Measurements from ENCODE around the gene AARS1. TPM values are rescaled to one million over a fixed set of nuclear protein-coding genes. Genes with fewer than 3 reads are reported as not detected.
A peak's percentile ranks its signal among the peaks of the same experiment; 100 is the strongest.
"Not testable (repeated sequence)": the region's sequence is repeated elsewhere in the genome, so short reads cannot be mapped to it uniquely, and the experiment has no call there.

The AARS1 gene
- total and polyA plus RNA-seq, 10 of the 15 experiments (the other 5 are each of a cell fraction or from before 2014, with no cell fraction given) = 21.5 to 143 (median 96.9) TPM

GRCh38 chr16:70238773-70239172 lies 50.5 kb downstream of the AARS1 start:
- BruUV-seq (replicated peaks); DNase-seq (ENCODE audit: low read depth, low spot score); in situ Hi-C loops (cut with MboI): not testable (repeated sequence)

GRCh38 chr16:70231831-70232230 lies 57.5 kb downstream of the AARS1 start:
- H3K9ac ChIP-seq (ENCODE audit: control insufficient read depth, insufficient read depth, low read length); H3K36me3 ChIP-seq (ENCODE audit: control insufficient read depth in 2 of 2, insufficient read depth in 2 of 2, low read length in 1 of 2); CTCF ChIA-PET; DNase-seq (ENCODE audit: low read depth, low spot score); in situ Hi-C loops (cut with MboI); H3K4me3 ChIP-seq; ATAC-seq; SMC1A ChIA-PET (ENCODE audit: uncharacterized antibody, unreplicated experiment); RAD21 ChIA-PET (ENCODE audit: unreplicated experiment); H2AFZ ChIP-seq (ENCODE audit: control insufficient read depth, low read depth, low read length); H3K4me1 ChIP-seq (ENCODE audit: control insufficient read depth, insufficient read depth, low read length); FAIRE-seq; H3K27ac ChIP-seq (ENCODE audit: control insufficient read depth, insufficient read depth); H3K79me2 ChIP-seq (ENCODE audit: control insufficient read depth, insufficient read depth, low read length); intact Hi-C loops (cut with micrococcal nuclease; ENCODE audit: unreplicated experiment); H3K27me3 ChIP-seq (replicated peaks in 1 of 2; ENCODE audit: control insufficient read depth in 2 of 2, insufficient read depth in 2 of 2, low read length in 1 of 2); BruUV-seq (replicated peaks); H3K4me2 ChIP-seq (ENCODE audit: control insufficient read depth, insufficient read depth); H3K9me3 ChIP-seq (replicated peaks; ENCODE audit: control insufficient read depth, insufficient read depth, low read length); H4K20me1 ChIP-seq (ENCODE audit: control insufficient read depth, insufficient read depth); POLR2A ChIA-PET: not testable (repeated sequence)
- 100% methylated on average over 3 of the region's 3 CpGs for WGBS (ENCODE audit: insufficient coverage, insufficient replicate concordance, low lambda C conversion rate, missing lambda C conversion rate)

More at GRCh38 chr16:70238773-70239172, 50.5 kb downstream of the AARS1 start:
- H3K4me3 ChIP-seq; H3K9ac ChIP-seq (ENCODE audit: control insufficient read depth, insufficient read depth, low read length); intact Hi-C loops (cut with micrococcal nuclease; ENCODE audit: unreplicated experiment); H3K4me2 ChIP-seq (ENCODE audit: control insufficient read depth, insufficient read depth); FAIRE-seq; H2AFZ ChIP-seq (ENCODE audit: control insufficient read depth, low read depth, low read length); CTCF ChIA-PET; H3K36me3 ChIP-seq (ENCODE audit: control insufficient read depth in 2 of 2, insufficient read depth in 2 of 2, low read length in 1 of 2); SMC1A ChIA-PET (ENCODE audit: uncharacterized antibody, unreplicated experiment); H3K9me3 ChIP-seq (replicated peaks; ENCODE audit: control insufficient read depth, insufficient read depth, low read length); H3K27ac ChIP-seq (ENCODE audit: control insufficient read depth, insufficient read depth); H4K20me1 ChIP-seq (ENCODE audit: control insufficient read depth, insufficient read depth); H3K27me3 ChIP-seq (replicated peaks in 1 of 2; ENCODE audit: control insufficient read depth in 2 of 2, insufficient read depth in 2 of 2, low read length in 1 of 2); H3K4me1 ChIP-seq (ENCODE audit: control insufficient read depth, insufficient read depth, low read length); H3K79me2 ChIP-seq (ENCODE audit: control insufficient read depth, insufficient read depth, low read length); POLR2A ChIA-PET; ATAC-seq; RAD21 ChIA-PET (ENCODE audit: unreplicated experiment): not testable (repeated sequence)
- peak; percentile 82 to 83 for TF ChIP-seq IKZF2 (IDR thresholded peaks at IDR 0.05)
- peak; percentile 64; the same call in 1 of the 2 replicates for TF ChIP-seq RELB (IDR thresholded peaks at IDR 0.05; ENCODE audit: low read depth)
- TF ChIP-seq SPI1 (IDR thresholded peaks at IDR 0.05; ENCODE audit: borderline replicate concordance, insufficient read depth, low read depth, low read length) = peak; percentile 73; the same call in 1 of the 2 replicates
- peak; percentile 75 for TF ChIP-seq MTA2 (IDR thresholded peaks at IDR 0.05; ENCODE audit: low read depth)

- H3K27ac ChIP-seq (ENCODE audit: control insufficient read depth, insufficient read depth); H3K79me2 ChIP-seq (ENCODE audit: control insufficient read depth, insufficient read depth, low read length); intact Hi-C loops (cut with micrococcal nuclease; ENCODE audit: unreplicated experiment); POLR2A ChIA-PET; H4K20me1 ChIP-seq (ENCODE audit: control insufficient read depth, insufficient read depth); SMC1A ChIA-PET (ENCODE audit: uncharacterized antibody, unreplicated experiment); CTCF ChIA-PET; FAIRE-seq; BruUV-seq (replicated peaks); H3K27me3 ChIP-seq (replicated peaks in 1 of 2; ENCODE audit: control insufficient read depth in 2 of 2, insufficient read depth in 2 of 2, low read length in 1 of 2); DNase-seq (ENCODE audit: low read depth, low spot score); H2AFZ ChIP-seq (ENCODE audit: control insufficient read depth, low read depth, low read length); H3K9ac ChIP-seq (ENCODE audit: control insufficient read depth, insufficient read depth, low read length); H3K9me3 ChIP-seq (replicated peaks; ENCODE audit: control insufficient read depth, insufficient read depth, low read length); H3K4me3 ChIP-seq; in situ Hi-C loops (cut with MboI); RAD21 ChIA-PET (ENCODE audit: unreplicated experiment); ATAC-seq; H3K36me3 ChIP-seq (ENCODE audit: control insufficient read depth in 2 of 2, insufficient read depth in 2 of 2, low read length in 1 of 2); H3K4me1 ChIP-seq (ENCODE audit: control insufficient read depth, insufficient read depth, low read length); H3K4me2 ChIP-seq (ENCODE audit: control insufficient read depth, insufficient read depth): not testable (repeated sequence)
These were observed 63.3 kb downstream of the AARS1 start for GRCh38 chr16:70226024-70226423.
